ENCODE results near the gene TUBGCP6. TPM values are rescaled to one million over a fixed set of nuclear protein-coding genes. Genes with fewer than 3 reads are reported as not detected.

Gene TUBGCP6
- total RNA-seq, 1 donor from 2014 or later = 65.9 TPM

DNA sequence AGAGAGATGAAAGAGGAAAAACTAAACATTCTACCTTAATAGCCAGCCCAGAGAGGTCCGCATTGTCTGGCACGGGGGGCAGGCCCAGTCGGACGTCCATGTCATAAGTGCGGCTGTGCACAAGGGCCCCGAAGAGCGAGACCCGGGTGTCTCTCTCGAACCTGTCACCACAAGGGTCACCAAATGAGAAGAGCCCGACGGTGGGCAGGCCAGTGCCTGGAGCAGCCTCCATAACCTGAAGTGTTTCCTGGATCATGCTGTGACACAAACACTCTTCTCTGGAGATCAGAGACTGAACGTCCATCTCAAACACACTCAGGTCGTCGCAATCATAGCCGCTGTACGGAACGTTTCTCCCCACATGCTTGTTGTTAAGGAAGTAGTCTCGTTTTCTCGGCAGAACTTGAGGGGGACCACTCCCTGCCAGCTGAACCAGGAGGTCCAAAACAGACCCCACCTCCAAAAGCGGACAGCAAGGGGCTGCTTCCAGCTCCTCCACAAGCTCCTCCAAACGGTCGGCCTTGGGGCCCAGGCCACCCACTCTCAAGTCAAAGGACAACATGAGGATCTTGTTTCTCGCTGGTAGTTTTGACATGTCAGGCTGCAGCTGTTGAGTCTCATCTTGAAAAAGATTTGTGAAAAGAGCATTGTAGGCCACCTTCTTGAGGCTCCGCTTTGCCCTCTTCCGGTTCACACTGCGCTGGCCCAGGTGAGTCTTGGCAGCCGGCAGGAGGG is 971 bp downstream of the TUBGCP6 start:
- Mint-ChIP-seq H3K4me1 (peaks cover 35% of the 10 kb centered on the region), H3K4me3 (peak overlapping the region; percentile 100), H3K27ac (peak overlapping the region; percentile 100), H3K27me3 (ENCODE audit: low read depth) (no peaks in the 10 kb centered on the region), H3K36me3 (peaks cover 3% of the 10 kb centered on the region), H3K9me3 (no peaks in the 10 kb centered on the region)
- DNase-seq (ENCODE audit: low spot score in 2 of 2, unreplicated experiment in 2 of 2) = no peak
- TF ChIP-seq, protein P1, sequence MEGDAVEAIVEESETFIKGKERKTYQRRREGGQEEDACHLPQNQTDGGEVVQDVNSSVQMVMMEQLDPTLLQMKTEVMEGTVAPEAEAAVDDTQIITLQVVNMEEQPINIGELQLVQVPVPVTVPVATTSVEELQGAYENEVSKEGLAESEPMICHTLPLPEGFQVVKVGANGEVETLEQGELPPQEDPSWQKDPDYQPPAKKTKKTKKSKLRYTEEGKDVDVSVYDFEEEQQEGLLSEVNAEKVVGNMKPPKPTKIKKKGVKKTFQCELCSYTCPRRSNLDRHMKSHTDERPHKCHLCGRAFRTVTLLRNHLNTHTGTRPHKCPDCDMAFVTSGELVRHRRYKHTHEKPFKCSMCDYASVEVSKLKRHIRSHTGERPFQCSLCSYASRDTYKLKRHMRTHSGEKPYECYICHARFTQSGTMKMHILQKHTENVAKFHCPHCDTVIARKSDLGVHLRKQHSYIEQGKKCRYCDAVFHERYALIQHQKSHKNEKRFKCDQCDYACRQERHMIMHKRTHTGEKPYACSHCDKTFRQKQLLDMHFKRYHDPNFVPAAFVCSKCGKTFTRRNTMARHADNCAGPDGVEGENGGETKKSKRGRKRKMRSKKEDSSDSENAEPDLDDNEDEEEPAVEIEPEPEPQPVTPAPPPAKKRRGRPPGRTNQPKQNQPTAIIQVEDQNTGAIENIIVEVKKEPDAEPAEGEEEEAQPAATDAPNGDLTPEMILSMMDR (IDR thresholded peaks at IDR 0.05; ENCODE audit: unreplicated experiment) = no peak

DNA sequence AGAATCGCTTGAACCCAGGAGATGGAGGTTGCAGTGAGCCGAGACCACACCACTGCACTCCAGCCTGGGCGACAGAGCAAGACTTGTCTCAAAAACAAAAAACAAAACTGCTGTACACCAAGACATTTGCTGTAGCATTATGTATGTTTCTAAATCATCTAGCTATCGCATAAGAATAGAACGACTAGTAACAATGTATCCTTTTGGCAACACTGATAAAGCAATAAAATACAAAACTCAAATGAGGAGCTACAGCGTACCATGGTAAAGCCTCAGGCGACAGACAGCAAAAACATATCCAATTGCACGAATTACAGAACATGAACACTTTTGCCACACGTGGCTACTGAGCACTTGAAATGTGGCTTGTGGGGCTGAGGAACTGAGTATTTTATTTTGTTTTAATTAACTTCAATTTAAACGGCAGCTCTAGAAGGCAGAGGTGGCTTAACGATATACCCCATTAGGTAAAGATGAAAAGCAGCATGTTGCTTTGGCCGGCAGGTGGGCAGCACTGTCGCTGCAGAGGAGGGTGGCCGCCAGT is 2.3 kb downstream of the TUBGCP6 start:
- no peak for DNase-seq (ENCODE audit: low spot score in 2 of 2, unreplicated experiment in 2 of 2)
- peaks cover 3% of the 10 kb centered on the region for H3K36me3 Mint-ChIP-seq
- no peaks in the 10 kb centered on the region for H3K9me3 Mint-ChIP-seq
- no peaks in the 10 kb centered on the region for H3K27me3 Mint-ChIP-seq (ENCODE audit: low read depth)
- TF ChIP-seq, protein P1 (IDR thresholded peaks at IDR 0.05; ENCODE audit: unreplicated experiment) = no peak
- no peak overlapping the region for H3K27ac Mint-ChIP-seq
- H3K4me1 Mint-ChIP-seq = peaks cover 33% of the 10 kb centered on the region
- H3K4me3 Mint-ChIP-seq = peak overlapping the region; percentile 100

DNA sequence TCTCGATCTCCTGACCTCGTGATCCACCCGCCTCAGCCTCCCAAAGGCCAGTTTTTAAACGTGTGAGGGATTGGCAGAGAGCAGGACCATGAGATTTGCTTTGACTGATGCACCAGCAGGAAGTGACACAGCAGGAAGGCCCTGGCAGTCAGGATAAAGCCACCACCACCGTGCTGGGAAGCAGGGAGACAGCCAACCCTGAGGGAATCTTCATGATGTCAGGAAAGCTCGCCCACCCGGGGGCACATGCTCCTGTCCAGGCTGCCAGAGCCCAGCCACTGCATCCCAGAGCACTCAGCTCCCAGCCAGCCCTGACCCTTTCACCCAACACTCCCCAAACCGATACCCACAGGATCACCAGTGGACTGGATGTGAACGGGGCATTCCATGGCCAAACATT is 6.1 kb downstream of the TUBGCP6 start:
- Mint-ChIP-seq H3K36me3 (peaks cover 13% of the 10 kb centered on the region), H3K27me3 (ENCODE audit: low read depth) (no peaks in the 10 kb centered on the region), H3K27ac (no peak overlapping the region), H3K4me1 (peaks cover 24% of the 10 kb centered on the region), H3K9me3 (no peaks in the 10 kb centered on the region), H3K4me3 (no peak overlapping the region)
- TF ChIP-seq, protein P1 (IDR thresholded peaks at IDR 0.05; ENCODE audit: unreplicated experiment) = no peak
- no peak for DNase-seq (ENCODE audit: low spot score in 2 of 2, unreplicated experiment in 2 of 2)

DNA sequence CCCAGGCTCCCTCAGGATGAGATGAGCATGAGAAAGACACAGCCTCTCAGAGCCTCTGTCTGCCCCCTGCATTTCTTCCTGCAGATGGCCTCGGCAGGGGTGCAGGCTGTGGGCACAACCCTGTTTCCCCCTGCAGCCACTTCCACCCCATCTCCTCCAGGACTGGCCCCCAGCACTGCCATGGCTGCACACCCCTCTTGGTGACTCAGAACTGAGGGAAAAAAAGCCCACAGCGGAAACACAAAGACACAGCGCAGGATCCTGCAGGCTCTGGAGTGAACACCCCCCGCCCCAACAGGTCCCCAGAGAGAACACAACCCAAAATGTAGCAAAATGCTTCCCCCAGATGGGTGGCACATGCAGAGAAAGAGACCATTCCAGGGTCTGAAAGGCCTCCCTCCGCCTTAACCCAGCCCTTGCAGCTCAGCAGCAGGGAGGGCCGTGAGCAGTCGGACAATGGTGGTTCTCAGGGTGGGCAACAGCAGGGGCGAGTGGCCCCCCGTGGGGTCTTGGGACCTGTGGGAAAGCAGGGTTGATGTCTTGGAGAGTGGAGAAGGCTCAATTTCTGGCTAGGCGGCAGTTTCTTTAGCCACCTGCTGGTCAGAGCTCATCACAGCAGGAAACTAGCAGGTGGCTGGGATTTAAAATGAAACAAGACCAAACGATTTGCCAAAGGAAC is 8.0 kb downstream of the TUBGCP6 start:
- H3K9me3 Mint-ChIP-seq = no peaks in the 10 kb centered on the region
- no peaks in the 10 kb centered on the region for H3K27me3 Mint-ChIP-seq (ENCODE audit: low read depth)
- no peak overlapping the region for H3K4me3 Mint-ChIP-seq
- H3K27ac Mint-ChIP-seq = no peak overlapping the region
- no peak for DNase-seq (ENCODE audit: low spot score in 2 of 2, unreplicated experiment in 2 of 2)
- H3K4me1 Mint-ChIP-seq = peaks cover 9% of the 10 kb centered on the region
- peaks cover 13% of the 10 kb centered on the region for H3K36me3 Mint-ChIP-seq
- TF ChIP-seq, protein P1 (IDR thresholded peaks at IDR 0.05; ENCODE audit: unreplicated experiment) = peak; percentile 74

DNA sequence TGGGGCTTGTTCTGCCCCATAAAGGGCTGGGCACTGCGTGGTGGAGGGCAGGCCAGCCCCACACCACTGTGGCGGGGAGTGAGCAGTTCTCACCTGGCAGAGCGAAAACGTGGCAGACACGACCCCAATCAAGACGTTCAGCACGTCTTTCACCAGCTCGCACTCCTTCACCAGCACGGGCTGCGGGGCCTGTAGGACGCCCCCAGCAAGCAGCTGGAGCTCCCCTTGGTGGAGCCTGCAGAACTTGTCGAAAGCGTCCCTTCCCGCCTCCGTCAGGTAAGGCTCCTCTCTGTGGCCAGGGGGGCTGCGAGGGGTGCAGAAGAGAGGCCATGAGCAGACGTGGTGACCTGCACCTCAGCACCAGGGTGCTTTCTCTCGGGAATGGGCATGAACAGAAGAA is 11.6 kb downstream of the TUBGCP6 start:
- DNase-seq (ENCODE audit: low spot score in 2 of 2, unreplicated experiment in 2 of 2) = no peak
- Mint-ChIP-seq H3K4me3 (no peak overlapping the region), H3K27me3 (ENCODE audit: low read depth) (no peaks in the 10 kb centered on the region), H3K4me1 (no peaks in the 10 kb centered on the region), H3K36me3 (peaks cover 17% of the 10 kb centered on the region), H3K9me3 (no peaks in the 10 kb centered on the region), H3K27ac (no peak overlapping the region)
- TF ChIP-seq, protein P1 (IDR thresholded peaks at IDR 0.05; ENCODE audit: unreplicated experiment) = no peak

All from mesothelial cell of epicardium (in vitro differentiated cells).